GM12874 (cell line): Measurements from ENCODE around the gene C11orf21.

Experiments used
- TF ChIP-seq, protein P1 (sequence below): IDR thresholded peaks from 2 replicates; pipeline ENCODE4 v1.5.1; 2011; ENCODE audit warnings: low read depth, mild to moderate bottlenecking, control low read depth, low read length, moderate library complexity; ENCODE audit not compliant: insufficient read depth

The C11orf21 gene

DNA sequence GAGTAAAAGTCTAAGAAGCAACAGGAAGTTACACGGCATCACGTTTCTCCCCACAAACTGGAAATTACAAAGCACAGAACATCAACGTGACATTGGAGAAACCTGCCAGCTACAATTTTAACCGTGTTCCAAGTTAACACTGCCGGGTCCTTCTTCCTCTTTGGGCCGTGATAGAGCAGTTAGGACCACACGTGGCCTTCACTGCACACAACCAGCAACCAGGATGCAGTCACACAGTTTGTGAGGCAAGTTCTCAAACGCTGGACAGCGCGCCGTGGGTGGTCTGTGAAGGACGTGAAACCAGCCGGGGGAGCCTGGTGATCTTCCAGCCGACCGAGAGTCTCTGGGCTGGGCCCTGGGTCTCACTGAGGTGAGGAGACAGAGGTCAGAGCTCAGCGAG, 14.6 kb downstream of the C11orf21 start:
- TF ChIP-seq, protein P1, sequence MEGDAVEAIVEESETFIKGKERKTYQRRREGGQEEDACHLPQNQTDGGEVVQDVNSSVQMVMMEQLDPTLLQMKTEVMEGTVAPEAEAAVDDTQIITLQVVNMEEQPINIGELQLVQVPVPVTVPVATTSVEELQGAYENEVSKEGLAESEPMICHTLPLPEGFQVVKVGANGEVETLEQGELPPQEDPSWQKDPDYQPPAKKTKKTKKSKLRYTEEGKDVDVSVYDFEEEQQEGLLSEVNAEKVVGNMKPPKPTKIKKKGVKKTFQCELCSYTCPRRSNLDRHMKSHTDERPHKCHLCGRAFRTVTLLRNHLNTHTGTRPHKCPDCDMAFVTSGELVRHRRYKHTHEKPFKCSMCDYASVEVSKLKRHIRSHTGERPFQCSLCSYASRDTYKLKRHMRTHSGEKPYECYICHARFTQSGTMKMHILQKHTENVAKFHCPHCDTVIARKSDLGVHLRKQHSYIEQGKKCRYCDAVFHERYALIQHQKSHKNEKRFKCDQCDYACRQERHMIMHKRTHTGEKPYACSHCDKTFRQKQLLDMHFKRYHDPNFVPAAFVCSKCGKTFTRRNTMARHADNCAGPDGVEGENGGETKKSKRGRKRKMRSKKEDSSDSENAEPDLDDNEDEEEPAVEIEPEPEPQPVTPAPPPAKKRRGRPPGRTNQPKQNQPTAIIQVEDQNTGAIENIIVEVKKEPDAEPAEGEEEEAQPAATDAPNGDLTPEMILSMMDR = no peak

DNA sequence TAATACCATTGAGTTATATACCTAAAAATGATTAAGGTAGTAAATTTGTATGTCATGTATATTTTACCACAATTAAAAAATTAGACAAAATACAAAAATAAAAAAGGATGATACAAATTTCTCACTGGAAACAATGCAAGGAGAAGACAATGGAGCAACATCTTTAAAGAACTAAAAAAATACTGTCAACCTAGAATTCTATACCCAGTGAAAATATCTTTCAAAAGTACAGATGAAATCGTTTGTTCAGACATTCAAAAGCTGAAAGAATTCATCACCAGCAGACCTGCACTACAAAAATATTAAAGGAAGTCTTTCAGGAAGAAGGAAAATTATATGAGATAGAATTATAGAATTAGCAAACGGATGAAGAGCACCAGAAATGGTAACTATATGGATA, 21.5 kb downstream of the C11orf21 start:
- TF ChIP-seq, protein P1 = no peak

GRCh38 chr11:2277933-2278523, 23.7 kb downstream of the C11orf21 start:
- TF ChIP-seq, protein P1 = no peak

GRCh38 chr11:2277008-2277346, 24.7 kb downstream of the C11orf21 start:
- TF ChIP-seq, protein P1 = no peak

GRCh38 chr11:2276280-2277007, 25.3 kb downstream of the C11orf21 start:
- TF ChIP-seq, protein P1 = no peak

DNA sequence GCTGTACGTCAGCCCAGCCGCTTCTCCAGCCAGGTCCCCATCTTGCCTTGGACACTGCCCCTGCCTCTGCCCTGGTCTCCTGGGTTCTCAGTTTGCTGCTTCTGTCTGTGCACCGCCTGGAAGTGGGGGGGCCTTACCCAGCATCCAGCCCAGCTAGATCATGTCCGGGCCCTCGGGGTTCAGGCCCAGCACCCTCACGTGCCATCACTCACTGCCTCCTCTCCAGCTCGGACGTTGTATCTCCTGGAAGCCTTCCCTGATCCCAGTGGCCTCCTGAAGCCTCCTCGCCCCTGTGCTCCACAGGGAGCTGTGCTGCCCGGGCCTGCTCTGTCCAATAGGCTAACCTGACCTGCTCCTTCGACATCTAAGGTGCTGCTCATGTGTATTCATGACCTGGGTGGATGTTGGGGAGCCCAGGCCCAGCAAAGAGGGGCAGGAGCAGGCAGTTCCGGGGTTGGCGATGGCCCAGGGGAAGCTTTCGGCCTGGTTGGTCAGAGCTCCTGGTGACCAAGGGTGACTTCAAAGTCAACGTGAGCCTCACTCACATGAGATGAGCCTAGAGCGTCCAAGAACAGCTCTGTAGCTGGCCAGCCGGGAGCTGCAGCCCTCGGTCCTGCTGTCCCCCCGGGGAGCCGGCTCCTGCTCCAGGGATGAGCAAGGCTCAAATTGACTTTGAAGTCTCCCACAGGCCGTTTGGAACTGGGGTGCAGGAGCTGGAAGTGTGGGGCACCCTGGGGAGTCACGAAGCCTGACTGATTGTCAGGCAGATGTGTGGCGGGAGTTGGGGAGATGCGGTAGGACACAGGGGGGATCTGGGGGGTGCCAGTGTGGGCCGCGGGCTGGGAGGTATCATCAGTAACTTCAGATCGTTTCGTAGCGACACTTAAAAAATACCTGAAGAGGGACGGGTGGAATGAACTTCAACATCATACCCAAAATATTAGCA, 26.1 kb downstream of the C11orf21 start:
- TF ChIP-seq, protein P1 = no peak

DNA sequence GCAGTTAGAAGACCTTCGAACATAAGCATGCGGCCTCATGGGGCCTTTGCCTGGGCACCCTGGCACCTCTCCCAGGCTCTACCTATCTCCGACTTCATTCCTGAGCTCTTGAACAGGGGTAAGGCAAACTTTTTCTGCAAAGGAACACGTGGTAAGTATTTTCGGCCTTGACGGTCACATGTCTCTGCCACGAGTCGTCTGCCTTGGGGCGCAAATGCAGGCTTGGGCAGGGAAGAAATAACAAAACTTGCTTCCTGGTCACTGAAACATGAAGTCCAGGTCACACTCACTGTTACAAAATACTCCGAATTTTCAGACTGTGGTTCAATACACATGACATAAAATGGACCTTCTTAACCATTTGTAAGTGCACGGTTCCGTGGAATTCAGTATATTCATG, 27.9 kb downstream of the C11orf21 start:
- TF ChIP-seq, protein P1 = no peak
